ENCODE measurements around the gene NGF. TPM values are rescaled to one million over a fixed set of nuclear protein-coding genes. Genes with fewer than 3 reads are reported as not detected.

NGF gene
- total RNA-seq, 2 experiments from 2014 or later: not detected

GRCh38 chr1:115251340-115251748, 86.7 kb downstream of the NGF start:
- DNase-seq (no peak), ATAC-seq (no peak)
- Mint-ChIP-seq H3K4me3 (no peak overlapping the region), H3K4me1 (ENCODE audit: low read depth) (no peaks in the 10 kb centered on the region), H3K9me3 (peaks cover 1% of the 10 kb centered on the region), H3K36me3 (ENCODE audit: low read depth) (no peaks in the 10 kb centered on the region), H3K27me3 (peaks cover 6% of the 10 kb centered on the region), H3K27ac (no peak overlapping the region)
- ChIA-PET CTCF (no interaction called here), POLR2A (no interaction called here)
- no peak for TF ChIP-seq CTCF (IDR thresholded peaks at IDR 0.05)
- intact Hi-C loops (cut with micrococcal nuclease): no loop called here

- Mint-ChIP-seq H3K36me3 (ENCODE audit: low read depth) (no peaks in the 10 kb centered on the region), H3K27ac (no peak overlapping the region), H3K9me3 (no peaks in the 10 kb centered on the region), H3K27me3 (peaks cover 11% of the 10 kb centered on the region), H3K4me1 (ENCODE audit: low read depth) (no peaks in the 10 kb centered on the region), H3K4me3 (no peak overlapping the region)
- ATAC-seq: no peak
- ChIA-PET CTCF (no interaction called here), POLR2A (no interaction called here)
- no peak for TF ChIP-seq CTCF (IDR thresholded peaks at IDR 0.05)
- intact Hi-C loops (cut with micrococcal nuclease): no loop called here
- DNase-seq: no peak
These were observed 91.5 kb downstream of the NGF start for GRCh38 chr1:115246526-115246925.

- ChIA-PET CTCF (no interaction called here), POLR2A (no interaction called here)
- DNase-seq (no peak), ATAC-seq (no peak)
- Mint-ChIP-seq H3K36me3 (ENCODE audit: low read depth) (no peaks in the 10 kb centered on the region), H3K4me1 (ENCODE audit: low read depth) (no peaks in the 10 kb centered on the region), H3K27me3 (peaks cover 11% of the 10 kb centered on the region), H3K9me3 (no peaks in the 10 kb centered on the region), H3K4me3 (no peak overlapping the region), H3K27ac (no peak overlapping the region)
- intact Hi-C loops (cut with micrococcal nuclease): no loop called here
- TF ChIP-seq CTCF (IDR thresholded peaks at IDR 0.05): no peak
These were observed 92.8 kb downstream of the NGF start for GRCh38 chr1:115245227-115245626.

GRCh38 chr1:115242543-115242942, 95.5 kb downstream of the NGF start:
- Mint-ChIP-seq H3K4me1 (ENCODE audit: low read depth) (no peaks in the 10 kb centered on the region), H3K27me3 (peaks cover 14% of the 10 kb centered on the region), H3K36me3 (ENCODE audit: low read depth) (no peaks in the 10 kb centered on the region), H3K4me3 (no peak overlapping the region), H3K27ac (no peak overlapping the region), H3K9me3 (no peaks in the 10 kb centered on the region)
- intact Hi-C loops (cut with micrococcal nuclease): no loop called here
- no peak for TF ChIP-seq CTCF (IDR thresholded peaks at IDR 0.05)
- ATAC-seq (no peak), DNase-seq (no peak)
- ChIA-PET CTCF (no interaction called here), POLR2A (no interaction called here)

- Mint-ChIP-seq H3K27me3 (peaks cover 15% of the 10 kb centered on the region), H3K4me1 (ENCODE audit: low read depth) (no peaks in the 10 kb centered on the region), H3K9me3 (no peaks in the 10 kb centered on the region), H3K36me3 (ENCODE audit: low read depth) (no peaks in the 10 kb centered on the region), H3K4me3 (no peak overlapping the region), H3K27ac (no peak overlapping the region)
- ChIA-PET POLR2A (no interaction called here), CTCF (no interaction called here)
- intact Hi-C loops (cut with micrococcal nuclease): no loop called here
- no peak for TF ChIP-seq CTCF (IDR thresholded peaks at IDR 0.05)
- no peak for ATAC-seq
- no peak for DNase-seq
These were observed 96.7 kb downstream of the NGF start for GRCh38 chr1:115241309-115241708.
